ENCODE data around the gene NRN1L.

DNA sequence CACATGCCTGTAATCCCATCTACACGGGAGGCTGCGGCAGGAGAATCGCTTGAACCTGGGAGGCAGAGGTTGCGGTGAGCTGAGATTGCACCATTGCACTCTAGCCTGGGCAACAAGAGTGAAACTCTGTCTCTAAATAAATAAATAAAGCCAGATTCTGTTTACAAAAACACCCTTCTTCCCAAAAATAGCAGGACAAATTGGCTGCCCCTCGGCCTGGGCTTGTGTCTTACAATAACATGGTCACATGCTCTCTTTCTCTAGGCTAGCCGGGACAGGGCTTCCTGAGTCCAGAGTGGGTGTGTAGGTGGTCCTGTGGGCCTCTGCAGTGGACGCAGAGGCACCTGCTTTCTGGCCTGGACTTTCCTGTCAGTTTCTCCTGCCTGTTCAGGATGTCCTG, 15.0 kb upstream of the NRN1L start:
- TF ChIP-seq, protein P1, sequence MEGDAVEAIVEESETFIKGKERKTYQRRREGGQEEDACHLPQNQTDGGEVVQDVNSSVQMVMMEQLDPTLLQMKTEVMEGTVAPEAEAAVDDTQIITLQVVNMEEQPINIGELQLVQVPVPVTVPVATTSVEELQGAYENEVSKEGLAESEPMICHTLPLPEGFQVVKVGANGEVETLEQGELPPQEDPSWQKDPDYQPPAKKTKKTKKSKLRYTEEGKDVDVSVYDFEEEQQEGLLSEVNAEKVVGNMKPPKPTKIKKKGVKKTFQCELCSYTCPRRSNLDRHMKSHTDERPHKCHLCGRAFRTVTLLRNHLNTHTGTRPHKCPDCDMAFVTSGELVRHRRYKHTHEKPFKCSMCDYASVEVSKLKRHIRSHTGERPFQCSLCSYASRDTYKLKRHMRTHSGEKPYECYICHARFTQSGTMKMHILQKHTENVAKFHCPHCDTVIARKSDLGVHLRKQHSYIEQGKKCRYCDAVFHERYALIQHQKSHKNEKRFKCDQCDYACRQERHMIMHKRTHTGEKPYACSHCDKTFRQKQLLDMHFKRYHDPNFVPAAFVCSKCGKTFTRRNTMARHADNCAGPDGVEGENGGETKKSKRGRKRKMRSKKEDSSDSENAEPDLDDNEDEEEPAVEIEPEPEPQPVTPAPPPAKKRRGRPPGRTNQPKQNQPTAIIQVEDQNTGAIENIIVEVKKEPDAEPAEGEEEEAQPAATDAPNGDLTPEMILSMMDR (IDR thresholded peaks at IDR 0.05) = no peak
- TF ChIP-seq POLR2AphosphoS5 (IDR thresholded peaks at IDR 0.05) (no peak), POLR2A (IDR thresholded peaks at IDR 0.05) (no peak)

Measured in gastroesophageal sphincter (tissue), 3 donors.